ENCODE results near the gene VAV3.

The VAV3 gene

DNA sequence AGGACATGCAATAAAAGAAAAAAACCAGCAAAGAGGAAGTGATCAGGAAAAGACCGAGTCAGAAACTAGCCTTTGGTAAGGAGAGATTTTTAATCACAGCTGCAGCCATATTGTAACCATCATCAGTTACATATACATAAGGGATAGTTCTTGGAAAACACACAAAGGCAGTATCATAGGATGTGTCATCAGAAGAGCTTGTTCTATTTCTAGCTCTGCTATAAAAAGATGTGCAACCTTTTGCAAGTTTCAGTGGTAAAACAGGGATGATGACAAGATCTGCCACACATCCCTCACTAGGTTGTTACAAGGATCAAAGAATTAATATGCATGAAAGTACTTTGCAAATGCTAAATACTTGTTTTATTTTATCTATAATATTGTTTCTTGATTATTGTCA lies 342.0 kb downstream of the VAV3 start:
- no peak for DNase-seq

- no peak for DNase-seq
These were observed 342.4 kb downstream of the VAV3 start for GRCh38 chr1:107622535-107622934.

GRCh38 chr1:107620753-107621152 lies 344.2 kb downstream of the VAV3 start:
- DNase-seq: no peak

- DNase-seq: no peak
These were observed 346.4 kb downstream of the VAV3 start for GRCh38 chr1:107618539-107618938.

DNA sequence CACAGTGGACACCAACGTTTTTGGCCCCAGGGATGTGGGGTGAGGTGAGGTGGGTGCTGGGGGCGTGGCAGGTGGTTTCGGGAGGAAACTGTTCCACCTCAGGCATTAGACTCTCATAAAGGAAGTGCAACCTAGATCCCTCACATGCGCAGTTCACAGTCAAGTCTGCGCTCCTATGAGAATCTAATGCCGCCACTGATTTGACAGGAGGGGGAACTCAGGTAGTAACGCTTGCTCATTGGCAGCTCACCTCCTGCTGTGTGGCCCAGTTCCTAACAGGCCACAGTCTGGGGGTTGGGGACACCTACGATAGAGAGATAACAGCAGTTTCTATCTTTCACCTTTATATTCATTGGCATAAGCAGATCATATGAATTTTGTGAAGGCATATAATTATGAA lies 347.1 kb downstream of the VAV3 start:
- no peak for DNase-seq

DNA sequence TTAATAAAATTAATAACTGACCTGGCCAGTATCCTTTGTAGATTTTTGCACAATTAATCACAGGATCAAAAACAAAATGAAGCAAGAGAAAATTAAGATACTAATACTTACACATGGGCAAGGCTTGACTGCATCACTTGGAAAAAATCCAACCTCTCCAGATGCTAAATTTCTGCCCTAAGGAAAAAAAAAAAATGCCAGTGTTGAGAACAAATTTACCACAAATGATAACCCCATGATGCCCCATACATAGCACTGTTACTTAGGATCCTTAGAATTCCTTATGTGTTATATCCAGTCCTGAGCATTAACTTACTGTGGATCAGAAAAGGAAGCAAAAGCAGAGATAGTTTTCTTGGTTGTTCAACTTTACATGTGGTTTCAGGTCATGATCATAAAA lies 347.5 kb downstream of the VAV3 start:
- DNase-seq: no peak

- no peak for DNase-seq
These were observed 355.2 kb downstream of the VAV3 start for GRCh38 chr1:107609808-107610207.

DNA sequence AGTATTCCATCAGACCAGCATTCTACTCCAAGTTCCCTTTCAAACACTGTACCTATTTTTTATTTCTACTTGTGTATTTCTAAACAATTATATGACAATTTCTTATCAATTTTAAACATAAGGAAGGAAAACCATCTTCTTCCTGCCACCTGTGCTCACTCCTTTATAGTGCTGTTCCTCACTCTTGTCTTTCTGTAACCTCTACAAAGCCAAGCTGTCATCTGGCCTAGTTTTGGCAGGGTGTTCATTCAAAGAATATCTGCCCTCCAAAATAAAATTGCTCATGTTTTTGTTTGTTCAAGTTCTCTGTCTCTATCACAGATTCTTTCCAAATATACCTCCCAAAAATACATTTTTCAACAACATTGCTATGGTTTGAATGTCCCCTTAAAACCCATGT lies 360.2 kb downstream of the VAV3 start:
- no peak for DNase-seq

GRCh38 chr1:107600607-107601160 lies 364.3 kb downstream of the VAV3 start:
- DNase-seq: no peak

GRCh38 chr1:107599220-107599619 lies 365.8 kb downstream of the VAV3 start:
- no peak for DNase-seq

DNA sequence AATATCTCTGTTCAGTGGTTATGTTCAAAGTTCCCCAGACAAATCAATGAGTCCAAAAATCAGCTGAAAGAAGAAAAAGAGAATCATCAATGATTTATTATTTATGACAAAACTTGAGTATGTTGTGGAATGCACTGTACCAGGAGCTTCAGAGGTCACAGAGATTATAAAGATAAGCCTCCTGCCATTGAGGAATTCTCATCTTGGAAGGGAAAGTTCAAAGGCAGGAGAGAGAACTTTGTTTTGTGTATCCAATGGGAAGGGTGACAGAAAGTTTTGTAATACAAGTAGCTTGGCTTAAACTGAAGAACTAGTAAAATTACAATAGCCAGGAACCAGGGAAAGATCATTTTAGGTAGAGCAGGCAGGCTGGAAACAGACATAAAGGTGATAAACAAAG lies 367.7 kb downstream of the VAV3 start:
- DNase-seq: no peak

- no peak for DNase-seq
These were observed 370.4 kb downstream of the VAV3 start for GRCh38 chr1:107594536-107594935.

DNA sequence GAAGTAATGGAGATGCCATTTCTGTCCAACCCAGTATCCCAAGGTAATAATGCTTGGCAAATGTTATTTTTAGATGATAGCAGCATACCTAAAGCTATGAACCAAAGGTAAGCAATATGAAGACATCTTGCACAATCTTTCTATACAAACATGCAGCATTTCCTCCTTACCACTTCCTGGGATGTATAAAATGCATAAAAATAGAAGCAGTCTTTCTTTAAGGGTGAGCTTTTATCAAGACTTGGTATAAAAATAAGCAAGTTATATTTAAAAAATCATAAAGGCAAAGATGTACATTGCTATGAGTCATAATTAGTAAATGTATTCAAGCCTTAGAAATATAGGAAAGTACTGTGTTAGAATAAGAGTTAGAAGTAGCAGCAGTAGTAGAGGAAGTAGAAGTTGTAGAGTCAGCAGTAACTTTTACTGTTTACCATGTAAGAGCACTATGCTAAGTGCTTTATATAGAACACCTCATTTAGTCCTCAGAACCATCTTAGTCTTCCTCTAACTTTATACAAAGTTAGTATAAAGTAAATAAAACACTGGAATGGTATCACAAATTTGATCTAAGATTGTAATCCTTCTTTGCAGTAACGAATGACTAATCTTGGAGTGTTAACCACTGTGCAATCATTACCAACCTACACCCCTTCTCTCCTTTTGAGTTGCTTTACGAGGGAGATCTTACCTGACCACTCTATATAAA lies 371.3 kb downstream of the VAV3 start:
- DNase-seq: no peak

DNA sequence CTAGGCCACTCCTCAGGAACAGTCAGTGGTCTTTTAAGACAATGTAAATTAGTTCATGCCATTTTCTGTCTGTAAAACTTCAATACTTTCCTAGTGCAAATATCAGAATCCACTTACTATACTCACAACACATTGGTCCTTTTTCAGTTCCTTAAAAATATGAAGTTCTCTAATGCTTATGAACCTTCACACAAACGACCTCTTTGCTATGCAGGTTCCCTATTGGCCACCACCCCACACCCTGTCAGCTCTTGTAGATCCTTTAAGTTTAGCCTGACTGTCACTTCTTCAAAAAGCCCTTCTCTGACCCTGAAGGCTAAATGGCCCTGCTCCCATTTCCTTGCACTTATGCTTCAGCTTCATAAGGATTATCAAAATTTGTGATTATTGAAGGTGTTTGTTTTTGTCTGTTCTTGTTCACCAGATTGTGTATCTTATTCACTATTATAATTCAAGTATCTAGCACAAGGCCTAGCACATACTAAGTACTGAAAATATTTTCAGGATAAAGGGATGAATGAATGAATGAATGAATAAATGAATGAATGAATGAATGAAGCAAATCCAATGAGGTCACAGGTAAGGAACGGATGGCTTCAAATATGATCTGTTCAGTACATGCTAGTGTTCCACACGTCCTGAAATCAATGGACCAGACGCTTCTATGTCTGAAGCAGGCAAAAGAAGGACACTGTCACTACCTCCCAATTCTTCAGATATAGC lies 373.9 kb downstream of the VAV3 start:
- no peak for DNase-seq

DNA sequence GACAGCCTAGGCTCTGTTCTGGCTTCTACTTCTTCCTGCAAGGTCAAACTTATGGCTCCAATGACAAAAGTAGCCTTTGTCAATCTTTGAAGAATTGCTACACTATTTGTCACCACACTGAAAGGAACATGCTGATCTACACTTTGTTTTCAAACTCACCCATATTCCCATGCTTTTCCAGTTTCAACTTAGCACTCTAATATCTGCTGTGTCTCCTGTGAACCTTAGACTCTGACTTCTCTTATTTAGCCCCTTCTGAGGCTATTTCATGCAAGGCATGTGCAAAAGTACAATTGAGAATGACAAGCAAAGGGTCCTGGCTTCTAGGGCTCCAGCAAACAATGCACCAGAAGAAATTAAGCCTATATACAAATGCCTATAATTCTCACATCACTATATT lies 374.9 kb downstream of the VAV3 start:
- DNase-seq: no peak

GRCh38 chr1:107588321-107588720 lies 376.7 kb downstream of the VAV3 start:
- DNase-seq: no peak

DNA sequence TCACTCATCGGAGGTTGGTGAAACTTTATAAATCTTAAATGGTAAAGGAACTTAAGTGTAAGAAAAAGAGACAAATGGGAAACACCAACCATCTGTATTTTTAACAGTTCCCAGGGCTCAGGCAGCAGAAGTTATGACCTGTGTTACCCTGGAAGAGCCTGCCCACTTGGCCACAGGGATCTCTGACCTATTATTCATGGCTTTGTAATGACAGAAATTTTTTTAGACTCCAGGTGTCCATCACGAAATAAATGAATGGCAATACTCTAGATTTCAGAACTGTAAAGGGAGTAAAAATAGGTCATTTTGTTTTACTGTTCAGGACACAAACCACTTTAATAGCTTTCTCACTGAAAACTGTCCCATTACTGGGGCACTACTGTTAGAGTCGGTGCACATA lies 389.8 kb downstream of the VAV3 start:
- no peak for DNase-seq

- DNase-seq: no peak
These were observed 390.9 kb downstream of the VAV3 start for GRCh38 chr1:107574044-107574443.

- no peak for DNase-seq
These were observed 392.2 kb downstream of the VAV3 start for GRCh38 chr1:107572674-107573211.

GRCh38 chr1:107570768-107571167 lies 394.2 kb downstream of the VAV3 start:
- DNase-seq: no peak

- no peak for DNase-seq
These were observed 401.5 kb downstream of the VAV3 start for GRCh38 chr1:107563441-107563840.

DNA sequence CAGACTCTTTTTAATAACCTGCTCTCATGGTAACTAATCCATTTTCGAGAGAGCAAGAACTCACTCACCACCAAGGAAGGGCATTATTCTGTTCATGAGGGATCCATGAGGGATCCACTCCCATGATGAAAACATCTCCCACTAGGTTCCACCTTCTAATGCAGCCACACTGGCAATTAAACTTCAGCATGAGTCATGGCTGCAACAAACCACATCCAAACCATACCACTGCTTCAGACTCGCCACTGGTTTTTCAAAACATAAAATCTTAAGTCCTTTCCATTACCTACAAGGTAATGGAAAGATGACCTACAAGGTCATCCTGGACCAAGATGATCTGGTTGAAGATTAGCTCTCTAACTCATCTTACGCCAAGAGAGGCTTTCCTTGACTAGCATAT lies 405.1 kb downstream of the VAV3 start:
- DNase-seq: no peak

- no peak for DNase-seq
These were observed 407.9 kb downstream of the VAV3 start for GRCh38 chr1:107557095-107557494.

DNA sequence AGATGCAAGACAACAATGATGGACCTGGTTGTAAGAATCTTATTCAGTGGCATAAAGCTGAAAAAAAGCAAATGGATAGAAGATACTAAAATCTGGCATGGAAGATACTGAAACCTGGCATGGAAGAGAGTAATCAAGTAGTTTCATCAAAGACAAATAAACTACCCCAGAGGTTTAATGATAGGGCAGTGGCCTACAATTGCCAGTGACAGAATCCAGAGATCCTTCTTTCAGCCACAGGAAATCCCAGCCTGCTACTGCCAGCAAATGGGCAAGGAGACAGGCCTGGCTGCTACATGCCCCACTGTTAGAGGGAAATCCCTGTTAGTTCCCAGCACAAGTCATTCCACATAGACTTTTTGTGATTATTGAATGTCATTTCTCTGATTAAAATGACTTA lies 409.4 kb downstream of the VAV3 start:
- no peak for DNase-seq
